Smooth muscle cell (in vitro differentiated cells): ENCODE data around the gene VWC2. TPM values are rescaled to one million over a fixed set of nuclear protein-coding genes. Genes with fewer than 3 reads are reported as not detected.

ENCODE experiments used
- DNase-seq: peaks from one replicate; lab custom pipeline; 2025; ENCODE audit not compliant: unreplicated experiment; lab: John Stamatoyannopoulos, UW
- H2AFZ ChIP-seq: fragments of 200-600 bp; sonication (generic); 2 replicates; pipeline ENCODE4 v1.6.0; 2016; ENCODE audit warnings: antibody characterized with exemption, low read depth, mild to moderate bottlenecking
- H3F3A ChIP-seq: fragments of 200-600 bp; sonication (generic); 2 replicates; pipeline ENCODE4 v1.6.0; 2017; ENCODE audit warnings: antibody characterized with exemption, low read depth
- H3K27ac ChIP-seq: fragments of 200-600 bp; sonication (generic); 2 replicates; pipeline ENCODE4 v1.5.1; 2016; ENCODE audit warnings: low read depth, mild to moderate bottlenecking
- H3K27me3 ChIP-seq: fragments of 200-600 bp; sonication (generic); 2 replicates; pipeline ENCODE4 v1.6.1; 2016; ENCODE audit warnings: low read depth, mild to moderate bottlenecking
- H3K36me3 ChIP-seq: fragments of 200-600 bp; sonication (generic); 2 replicates; pipeline ENCODE4 v1.5.1; 2016; ENCODE audit warnings: low read depth
- H3K4me1 ChIP-seq: fragments of 200-600 bp; sonication (generic); 2 replicates; pipeline ENCODE4 v1.5.1; 2016; ENCODE audit warnings: low read depth
- H3K4me2 ChIP-seq: fragments of 200-600 bp; sonication (generic); 2 replicates; pipeline ENCODE4 v1.6.0; 2016; ENCODE audit warnings: mild to moderate bottlenecking
- H3K4me3 ChIP-seq: fragments of 200-600 bp; sonication (generic); 2 replicates; pipeline ENCODE4 v1.5.1; 2016; ENCODE audit warnings: mild to moderate bottlenecking
- H3K79me2 ChIP-seq: fragments of 200-600 bp; sonication (generic); 2 replicates; pipeline ENCODE4 v1.6.0; 2016; ENCODE audit warnings: low read depth, mild to moderate bottlenecking
- H3K9ac ChIP-seq: fragments of 200-600 bp; sonication (generic); 2 replicates; pipeline ENCODE4 v1.6.0; 2016; ENCODE audit warnings: low read depth
- H3K9me3 ChIP-seq: fragments of 200-600 bp; sonication (generic); replicated peaks from 2 replicates; pipeline ENCODE4 v1.5.1; 2016; ENCODE audit warnings: low read depth
- H4K20me1 ChIP-seq: fragments of 200-600 bp; sonication (generic); 2 replicates; pipeline ENCODE4 v1.6.0; 2016; ENCODE audit warnings: low read depth
- CTCF ChIP-seq: fragments of 200-600 bp; sonication (generic); IDR thresholded peaks from 2 replicates; pipeline ENCODE4 v1.5.1; 2017; ENCODE audit warnings: borderline replicate concordance, mild to moderate bottlenecking, antibody characterized with exemption; ENCODE audit not compliant: insufficient read depth, poor library complexity, severe bottlenecking
- WGBS: methylation state at CpG from one replicate; pipeline ENCODE4 v1.1.7; 2016; ENCODE audit warnings: low lambda C conversion rate; 5-methylcytosine and 5-hydroxymethylcytosine counted together
- polyA plus RNA-seq: library from polyadenylated mRNA; unstranded; fragments of >200 nt; fragmentation: Nextera tagmentation; extraction: Ambion mirVana; gene quantifications from 2 replicates; pipeline ENCODE4 v1.2.1, GENCODE V29; 2016
- total RNA-seq: library from RNA; depleted of rRNA; stranded (reverse); fragments of >200 nt; gene quantifications from 2 replicates; pipeline ENCODE4 v1.2.3, GENCODE V29; 2014

Gene VWC2
- total and polyA plus RNA-seq, 2 experiments from 2014 or later: not detected

- no peak overlapping the region for H2AFZ ChIP-seq
- no peak overlapping the region for H3K27ac ChIP-seq
- no peaks in the 10 kb centered on the region for H3F3A ChIP-seq
- H3K27me3 ChIP-seq: no peaks in the 10 kb centered on the region
- H3K4me1 ChIP-seq: no peaks in the 10 kb centered on the region
- H3K9ac ChIP-seq: no peak overlapping the region
- no peaks in the 10 kb centered on the region for H3K9me3 ChIP-seq
- WGBS: 77% methylated on average over 5 of the region's 5 CpGs
- no peaks in the 10 kb centered on the region for H4K20me1 ChIP-seq
- no peak overlapping the region for H3K4me3 ChIP-seq
- no peak for TF ChIP-seq CTCF
- DNase-seq: no peak
- no peaks in the 10 kb centered on the region for H3K36me3 ChIP-seq
- no peak overlapping the region for H3K4me2 ChIP-seq
- no peaks in the 10 kb centered on the region for H3K79me2 ChIP-seq
Observed at GRCh38 chr7:49822856-49823255, 49.4 kb downstream of the VWC2 start.

GRCh38 chr7:49823566-49823965 lies 50.1 kb downstream of the VWC2 start:
- H3K36me3 ChIP-seq: no peaks in the 10 kb centered on the region
- no peaks in the 10 kb centered on the region for H3K9me3 ChIP-seq
- H3F3A ChIP-seq: no peaks in the 10 kb centered on the region
- no peak overlapping the region for H3K4me3 ChIP-seq
- DNase-seq: no peak
- TF ChIP-seq CTCF: no peak
- H3K9ac ChIP-seq: no peak overlapping the region
- WGBS: 90% methylated on average over 3 of the region's 3 CpGs
- no peak overlapping the region for H3K4me2 ChIP-seq
- no peak overlapping the region for H2AFZ ChIP-seq
- H3K27me3 ChIP-seq: no peaks in the 10 kb centered on the region
- H3K27ac ChIP-seq: no peak overlapping the region
- H4K20me1 ChIP-seq: no peaks in the 10 kb centered on the region
- no peaks in the 10 kb centered on the region for H3K79me2 ChIP-seq
- no peaks in the 10 kb centered on the region for H3K4me1 ChIP-seq

- 85% methylated on average over 13 of the region's 13 CpGs for WGBS
- H4K20me1 ChIP-seq: no peaks in the 10 kb centered on the region
- DNase-seq: no peak
- H3K4me3 ChIP-seq: no peak overlapping the region
- no peak overlapping the region for H2AFZ ChIP-seq
- no peaks in the 10 kb centered on the region for H3F3A ChIP-seq
- no peaks in the 10 kb centered on the region for H3K27me3 ChIP-seq
- H3K79me2 ChIP-seq: no peaks in the 10 kb centered on the region
- no peak overlapping the region for H3K27ac ChIP-seq
- H3K4me2 ChIP-seq: no peak overlapping the region
- no peak overlapping the region for H3K9ac ChIP-seq
- TF ChIP-seq CTCF: no peak
- no peaks in the 10 kb centered on the region for H3K4me1 ChIP-seq
- no peaks in the 10 kb centered on the region for H3K9me3 ChIP-seq
- no peaks in the 10 kb centered on the region for H3K36me3 ChIP-seq
Observed at GRCh38 chr7:49839863-49840645, 66.6 kb downstream of the VWC2 start.
